OCI-LY1 (cell line): ENCODE measurements around the gene NAA16.

Experiments
- CTCF ChIP-seq: fragments of 200-600 bp; sonication (generic), shearing (Covaris generic); IDR thresholded peaks from 2 replicates; pipeline ENCODE4 v1.5.1; 2017; ENCODE audit warnings: mild to moderate bottlenecking, antibody characterized with exemption, low read length, moderate library complexity, mixed read lengths
- EZH2 ChIP-seq: fragments of 200-600 bp; sonication (generic), shearing (Covaris generic); IDR thresholded peaks from 2 replicates; pipeline ENCODE4 v1.8.0; 2017; ENCODE audit warnings: borderline replicate concordance, mixed run types, mild to moderate bottlenecking, antibody characterized with exemption, low read length, moderate library complexity, mixed read lengths

GRCh38 chr13:41401366-41401765 is 90.3 kb downstream of the NAA16 start:
- TF ChIP-seq CTCF (no peak), EZH2 (no peak)
